NCI-H2227 (cell line): Measurements from ENCODE around the gene PEDS1.
"Not testable (repeated sequence)": the region's sequence is repeated elsewhere in the genome, so short reads cannot be mapped to it uniquely, and the experiment has no call there.

Experiments used
- DNase-seq: peaks from one replicate; lab custom pipeline; 2025; ENCODE audit not compliant: unreplicated experiment; lab: John Stamatoyannopoulos, UW

PEDS1 gene

DNA sequence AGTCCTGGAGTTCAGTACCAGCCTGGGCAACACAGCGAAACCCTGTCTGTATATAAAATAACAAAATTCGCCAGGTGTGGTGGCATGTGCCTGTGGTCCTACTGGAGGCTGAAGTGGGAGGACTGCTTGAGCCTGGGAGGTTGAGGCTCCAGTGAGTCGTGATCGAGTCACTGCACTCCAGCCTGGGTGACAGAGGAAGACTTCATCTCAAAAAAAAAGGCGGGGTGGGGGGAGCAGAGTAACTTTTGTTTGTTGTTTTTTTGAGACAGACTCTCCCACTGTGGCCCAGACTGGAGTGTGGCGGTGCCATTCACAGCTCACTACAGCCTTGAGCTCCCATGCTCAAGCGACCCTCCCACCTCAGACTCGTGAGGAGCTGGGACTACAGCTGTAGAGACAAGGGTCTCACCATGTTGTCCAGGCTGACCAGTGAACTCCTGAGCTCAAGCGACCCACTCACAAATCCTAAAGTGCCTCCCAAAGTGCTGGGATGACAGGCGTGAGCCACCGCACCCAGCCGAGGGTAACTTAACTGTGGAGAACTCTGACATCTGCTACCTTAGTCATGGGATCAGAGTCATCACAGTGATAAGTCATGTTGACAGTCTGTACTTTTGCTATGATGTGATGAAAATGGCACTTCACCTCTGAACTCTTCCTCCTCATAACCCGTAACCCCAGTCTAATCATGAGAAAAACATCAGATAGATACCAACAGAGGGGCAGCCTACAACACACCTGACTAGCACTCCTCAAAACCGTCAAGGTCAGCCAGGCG lies 16.5 kb downstream of the PEDS1 start:
- no peak for DNase-seq

DNA sequence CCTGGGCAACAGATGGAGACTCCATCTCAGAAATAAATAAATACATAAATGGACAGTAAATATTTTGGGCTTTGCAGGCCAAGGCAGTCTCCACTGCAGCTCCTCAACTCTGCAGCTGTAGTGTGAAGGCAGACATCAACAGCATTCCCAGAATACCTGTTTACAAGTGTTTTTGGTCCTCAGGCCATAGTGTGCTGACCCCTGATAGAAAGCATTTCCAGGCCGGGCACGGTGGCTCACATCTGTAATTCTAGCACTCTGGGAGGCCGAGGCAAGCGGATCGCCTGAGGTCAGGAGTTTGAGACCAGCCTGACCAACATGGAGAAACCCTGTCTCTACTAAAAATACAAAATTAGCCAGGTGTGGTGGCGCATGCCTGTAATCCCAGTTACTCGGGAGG lies 18.4 kb downstream of the PEDS1 start:
- DNase-seq, result not testable (repeated sequence)

DNA sequence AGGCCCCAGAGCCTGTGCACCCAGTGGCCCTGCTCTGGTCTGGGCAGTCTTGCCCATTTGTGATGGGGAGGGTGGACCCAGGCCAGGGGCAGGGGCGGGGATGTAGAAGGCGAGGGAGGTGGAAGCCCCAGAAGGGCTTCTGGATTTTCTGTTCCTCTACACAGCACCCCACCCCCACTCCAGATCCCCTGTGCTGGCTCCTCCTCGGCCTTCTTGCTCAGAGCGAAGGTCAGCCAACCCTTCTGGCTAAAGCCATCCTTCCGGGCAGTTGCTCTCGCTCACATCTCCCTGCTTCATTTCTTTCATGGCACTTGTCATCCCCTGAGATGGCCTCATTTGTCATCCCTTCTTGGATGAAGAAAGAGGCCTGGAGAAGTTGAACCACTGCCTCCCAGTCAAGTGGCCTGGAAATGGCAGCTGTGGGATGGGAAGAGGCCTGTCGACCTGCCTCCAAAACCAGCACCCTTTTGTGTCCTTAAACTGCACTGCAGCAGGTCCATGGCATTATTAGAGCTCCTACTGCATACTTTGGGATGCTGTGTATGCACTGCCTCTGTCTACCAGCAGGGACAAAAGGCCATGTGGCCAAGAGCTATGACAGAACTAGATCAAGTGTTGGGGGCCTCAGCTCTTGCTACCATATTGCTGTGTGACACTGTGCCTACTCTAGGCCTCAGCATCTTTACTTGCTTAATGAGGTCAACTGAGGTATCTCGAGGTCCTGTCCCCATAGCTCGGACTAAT lies 19.9 kb downstream of the PEDS1 start:
- no peak for DNase-seq

DNA sequence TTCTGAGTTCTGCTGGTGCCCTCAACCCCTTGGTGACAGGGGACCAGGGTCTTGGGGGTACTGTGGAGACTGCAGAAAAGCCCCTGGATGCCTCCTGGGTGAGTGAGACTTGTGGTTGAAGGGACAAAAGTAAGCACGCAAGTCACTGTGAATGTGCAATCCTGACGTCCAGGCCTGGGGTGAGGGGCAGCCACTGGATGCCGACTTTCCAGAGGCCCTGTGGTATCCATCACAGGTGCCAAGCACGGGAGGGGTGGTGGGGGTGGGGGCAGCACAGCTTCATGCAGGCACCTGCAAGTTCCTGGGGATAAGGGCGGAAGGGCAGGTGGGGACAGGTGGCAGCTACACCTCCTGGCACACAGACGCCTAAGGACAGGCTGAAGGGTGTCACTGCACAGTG lies 20.5 kb downstream of the PEDS1 start:
- DNase-seq, result no peak

DNA sequence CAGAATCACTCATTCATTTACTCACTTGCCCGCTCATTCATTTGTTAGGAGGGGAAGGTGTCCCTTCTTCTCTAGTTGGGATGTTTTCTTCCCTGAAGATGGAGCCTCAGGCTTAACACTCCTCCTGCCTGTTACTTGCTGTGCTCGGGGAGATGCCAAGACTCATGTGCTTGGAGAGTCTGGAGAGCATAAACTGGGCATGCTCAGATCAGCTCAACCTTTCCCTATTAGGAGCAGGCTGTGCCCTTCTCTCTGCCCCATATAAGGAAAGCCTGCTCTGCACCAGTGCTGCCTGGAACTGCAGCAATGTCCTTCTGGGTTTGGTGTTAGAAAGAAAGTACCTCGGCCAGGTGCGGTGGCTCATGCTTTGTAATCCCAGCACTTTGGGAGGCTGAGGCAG lies 22.5 kb downstream of the PEDS1 start:
- DNase-seq, result no peak

DNA sequence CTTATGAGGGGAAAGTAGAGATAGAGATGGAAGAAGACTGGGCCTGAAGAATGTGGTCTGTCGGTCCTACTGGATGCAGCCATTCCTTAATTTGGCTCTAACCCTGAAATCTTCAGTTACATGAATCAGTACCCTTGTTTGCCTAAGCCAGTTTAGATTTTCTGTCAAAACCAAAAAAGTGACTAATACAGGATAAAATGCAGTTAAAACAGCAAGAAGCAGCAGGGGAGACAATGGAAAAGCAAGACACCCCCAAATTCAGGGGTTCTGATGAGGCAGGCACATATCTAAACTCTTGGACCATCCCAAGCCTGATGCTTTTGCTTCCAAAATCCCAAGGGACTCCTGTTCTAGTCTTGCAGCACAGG lies 23.2 kb downstream of the PEDS1 start:
- no peak for DNase-seq

DNA sequence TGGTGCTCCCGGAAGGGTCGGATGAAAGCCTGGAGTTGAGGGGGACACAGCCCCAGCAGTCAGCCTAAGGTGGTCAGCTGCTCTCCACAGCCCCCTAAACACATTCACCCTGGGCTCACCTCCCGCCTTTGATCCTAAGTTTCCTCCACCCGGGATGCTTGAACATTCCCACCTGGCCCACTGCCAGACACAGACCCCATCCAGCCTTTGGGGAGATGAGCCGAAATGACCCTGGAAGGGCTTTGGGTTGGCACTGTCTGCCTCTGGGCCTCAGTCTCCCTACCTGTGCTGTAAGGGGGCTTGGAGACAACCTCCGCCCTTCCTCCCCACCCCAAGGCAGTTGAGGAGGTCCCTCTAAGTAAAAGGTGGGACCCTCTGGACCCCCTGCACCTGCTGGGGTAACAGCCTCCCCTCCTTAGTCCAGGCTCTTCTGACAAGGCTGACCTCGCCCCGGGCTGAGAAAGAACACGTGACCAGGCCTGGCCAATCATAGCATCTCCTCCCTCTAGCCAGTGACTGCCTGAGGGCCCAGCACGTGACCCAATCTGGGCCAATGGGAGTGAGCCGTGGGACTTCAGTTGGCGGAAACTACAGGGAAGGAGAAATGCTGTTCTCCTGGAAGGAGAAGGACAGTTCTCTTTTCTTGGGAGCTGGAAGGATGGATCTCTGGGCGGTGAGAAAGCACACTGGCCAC lies 23.7 kb downstream of the PEDS1 start:
- no peak for DNase-seq

DNA sequence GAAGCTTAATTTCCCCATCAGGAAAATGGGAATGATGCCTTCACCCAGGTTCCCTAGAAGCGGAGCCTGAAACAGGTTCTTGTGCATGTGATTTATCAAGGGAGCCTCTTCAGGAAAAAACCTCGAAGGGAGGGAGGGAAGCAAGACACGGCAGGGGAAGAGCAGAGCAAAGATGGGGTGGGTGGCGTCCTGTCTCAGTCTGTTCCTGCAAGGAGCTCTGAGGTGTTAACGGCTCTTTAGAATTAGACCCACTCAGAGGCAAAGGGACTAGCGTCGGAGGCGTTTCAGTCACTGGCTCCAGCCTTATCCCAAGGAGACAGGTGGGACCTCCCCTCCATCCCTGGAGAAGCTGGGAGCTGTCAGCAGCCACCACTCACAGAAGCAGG lies 25.0 kb downstream of the PEDS1 start:
- DNase-seq, result no peak

DNA sequence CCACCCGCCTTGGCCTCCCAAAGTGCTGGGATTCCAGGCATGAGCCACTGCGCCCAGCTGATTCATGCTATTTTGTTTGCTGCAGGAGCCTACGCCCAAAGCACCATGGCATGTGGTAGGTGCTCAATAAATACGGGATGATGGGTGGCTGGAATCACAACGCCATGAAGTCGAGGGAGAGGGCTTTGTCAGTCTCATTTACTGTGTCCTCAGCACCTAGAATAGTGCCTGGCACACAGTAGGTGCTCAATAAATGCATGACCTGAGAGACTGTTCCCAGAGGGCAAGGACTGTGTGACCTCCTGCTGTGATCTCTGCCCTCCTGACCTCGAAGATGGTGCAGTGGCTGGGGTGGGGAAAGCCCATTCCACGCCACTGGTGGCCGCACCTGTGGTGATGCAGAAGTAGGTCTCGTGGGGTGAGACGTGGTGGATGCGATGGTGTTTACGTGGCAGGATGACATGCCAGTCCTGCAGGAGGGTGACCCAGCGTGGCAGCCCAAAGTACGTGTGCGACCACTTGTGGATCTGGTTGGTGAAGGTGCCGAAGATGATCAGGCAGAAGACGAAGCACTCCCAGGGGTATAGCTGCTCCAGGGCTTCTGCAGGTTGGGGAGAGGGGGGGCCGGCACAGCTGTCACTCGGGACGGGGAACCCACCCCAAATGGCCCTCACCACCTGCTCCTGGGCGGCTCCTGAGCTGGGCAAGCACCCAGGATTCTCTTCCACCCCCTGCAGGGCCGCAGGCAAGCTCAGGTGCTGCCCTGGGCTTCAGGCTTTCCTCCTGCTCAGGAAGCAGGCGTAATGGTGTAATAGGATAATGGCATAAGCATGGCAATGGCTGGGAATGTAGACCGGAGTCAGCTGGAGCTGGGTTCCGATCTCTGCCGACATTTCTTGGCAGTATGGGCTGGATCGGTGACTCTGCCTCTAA lies 25.7 kb downstream of the PEDS1 start:
- no peak for DNase-seq

DNA sequence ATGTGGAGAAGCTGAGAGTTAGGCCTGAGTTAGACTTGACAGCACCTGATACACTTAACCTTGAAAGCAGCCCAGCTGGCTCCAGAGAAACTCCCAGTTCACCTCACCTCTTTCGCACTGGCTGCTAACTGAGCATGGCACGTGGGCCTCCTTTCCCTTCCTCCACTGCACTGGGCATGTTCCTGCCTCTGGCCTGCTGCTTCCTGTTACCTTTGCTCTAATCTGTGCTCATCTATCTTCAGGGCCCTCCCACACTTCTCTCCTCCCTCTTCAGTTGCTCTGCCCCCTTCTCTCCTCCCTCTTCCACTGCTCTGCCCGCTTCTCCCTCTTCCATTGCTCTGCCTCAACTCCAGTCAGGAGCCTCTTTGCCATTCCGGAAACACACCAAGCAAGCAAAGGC lies 26.9 kb downstream of the PEDS1 start:
- no peak for DNase-seq

DNA sequence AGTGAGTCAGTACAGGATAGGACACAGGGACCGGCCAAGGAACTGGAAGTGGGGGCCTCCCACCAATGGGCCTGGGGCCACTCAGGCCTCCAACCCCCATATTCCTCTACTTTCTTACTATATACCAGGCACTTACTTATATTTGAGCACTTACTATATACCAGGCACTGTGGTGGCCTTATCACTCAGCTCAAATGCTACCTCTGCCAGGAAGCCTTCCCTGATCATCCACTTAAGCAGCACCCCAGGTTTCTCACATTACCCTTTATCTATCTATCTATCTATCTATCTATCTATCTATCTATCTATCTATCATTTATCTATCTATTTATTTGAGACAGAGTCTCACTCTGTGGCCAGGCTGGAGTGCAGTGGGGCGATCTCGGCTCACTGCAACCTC lies 28.2 kb downstream of the PEDS1 start:
- no peak for DNase-seq

DNA sequence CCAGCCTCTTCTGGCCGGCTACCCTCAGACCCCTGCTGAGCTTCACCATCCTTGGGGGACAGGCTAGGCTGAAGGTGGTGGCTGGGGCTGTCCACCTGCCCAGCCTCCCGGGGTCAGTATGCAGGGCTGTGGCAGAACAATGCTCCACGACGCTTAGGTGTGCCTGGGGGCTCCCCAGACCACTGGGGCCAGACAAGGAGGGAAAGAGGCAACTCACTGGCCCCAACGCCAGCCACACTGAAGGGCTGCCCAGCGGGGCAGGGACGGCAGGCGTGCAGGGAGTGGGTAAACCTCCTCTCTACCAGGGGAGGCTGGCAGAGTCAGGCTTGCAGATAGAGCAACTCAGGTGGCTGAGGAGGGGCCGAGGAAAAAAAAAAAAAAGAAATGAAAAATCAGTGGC lies 29.0 kb downstream of the PEDS1 start:
- no peak for DNase-seq

DNA sequence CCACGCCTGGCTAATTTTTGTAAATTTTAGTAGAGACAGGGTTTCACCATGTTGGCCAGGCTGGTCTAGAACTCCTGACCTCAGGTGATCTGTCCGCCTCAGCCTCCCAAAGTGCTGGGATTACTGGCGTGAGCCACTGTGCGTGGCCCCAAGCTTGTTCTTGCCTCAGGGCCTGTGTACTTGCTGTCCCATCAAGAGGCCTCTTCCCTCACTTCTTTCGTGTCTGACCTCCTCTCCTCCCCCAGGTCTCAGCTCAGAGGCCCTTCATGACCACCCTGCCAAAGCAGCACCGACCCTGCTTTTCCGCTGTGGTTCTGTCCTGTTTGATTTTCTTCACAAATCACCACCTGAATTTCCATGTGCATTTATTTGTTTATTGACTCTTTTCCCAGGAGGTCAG lies 30.1 kb downstream of the PEDS1 start:
- no peak for DNase-seq

DNA sequence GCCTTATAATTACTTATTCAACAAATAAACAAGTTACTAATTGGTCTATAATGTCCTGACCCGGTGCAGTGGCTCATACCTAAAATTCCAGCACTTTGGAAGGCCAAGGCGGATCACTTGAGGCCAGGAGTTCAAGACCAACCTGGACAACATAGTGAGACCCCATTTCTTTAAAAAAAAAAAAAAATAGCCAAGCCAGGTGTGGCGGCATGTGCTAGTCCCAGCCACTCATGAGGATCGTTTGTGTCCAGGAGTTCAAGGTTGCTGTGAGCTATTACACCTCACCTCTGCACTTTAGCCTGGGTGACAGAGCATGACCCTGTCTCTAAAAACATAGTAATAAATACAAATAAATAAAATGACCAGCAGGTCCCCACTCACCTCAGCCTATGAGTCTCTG lies 30.8 kb downstream of the PEDS1 start:
- no peak for DNase-seq

DNA sequence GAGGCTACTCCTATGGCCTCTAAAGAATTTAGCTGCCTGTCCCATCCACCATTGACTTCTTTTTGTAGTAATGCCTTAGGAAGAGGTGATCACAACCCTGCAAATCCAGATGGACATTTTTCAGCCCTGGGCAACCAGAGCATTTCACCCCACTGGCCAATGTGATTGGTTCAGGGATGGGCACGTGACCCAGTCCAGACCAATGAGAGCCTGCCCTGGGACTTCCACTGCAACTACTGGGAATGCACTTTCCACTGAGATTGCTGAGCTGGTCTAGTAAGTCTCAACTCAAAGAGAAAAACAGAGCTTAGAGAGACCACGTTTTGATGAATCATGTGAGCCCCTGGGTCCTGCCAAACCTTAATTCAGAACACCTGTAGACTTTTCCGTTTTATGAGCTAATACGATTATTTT lies 31.7 kb downstream of the PEDS1 start:
- no peak for DNase-seq

DNA sequence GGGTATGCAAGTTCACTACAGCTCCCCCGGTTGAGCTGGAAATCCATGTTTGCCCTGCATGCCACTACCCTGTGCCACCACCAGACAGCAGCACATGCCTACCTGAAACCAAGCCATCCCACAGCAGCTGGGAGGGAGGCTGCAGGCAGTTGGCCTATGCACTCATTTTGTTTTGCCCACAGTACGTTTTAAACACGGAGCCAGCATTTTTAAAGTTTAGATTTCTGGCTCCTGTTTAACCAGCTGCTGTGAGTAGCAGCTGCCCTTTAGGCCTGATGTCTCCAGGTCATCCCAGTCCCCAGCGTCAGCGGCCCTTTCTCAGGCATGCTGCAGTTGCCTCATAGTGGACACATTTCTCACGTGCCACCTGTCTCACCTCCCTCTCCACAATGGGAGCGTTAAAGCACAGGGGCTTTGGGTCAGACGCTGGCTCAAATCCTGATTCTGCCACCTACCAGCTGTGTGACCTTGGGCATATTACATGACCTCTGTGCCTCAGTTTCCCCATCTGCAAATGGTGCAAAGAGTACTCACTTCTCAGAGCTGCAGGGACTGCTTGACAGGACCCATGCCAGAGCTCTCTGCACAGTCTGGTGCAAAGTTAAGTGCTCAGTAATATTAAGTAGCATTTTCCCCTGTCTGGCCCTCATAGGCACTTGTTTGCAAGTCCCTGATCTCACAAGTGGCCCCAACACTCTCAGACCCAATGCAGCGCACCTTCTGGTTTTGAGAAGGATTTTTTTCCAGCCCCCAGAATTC lies 32.4 kb downstream of the PEDS1 start:
- DNase-seq, result peak; percentile 45

DNA sequence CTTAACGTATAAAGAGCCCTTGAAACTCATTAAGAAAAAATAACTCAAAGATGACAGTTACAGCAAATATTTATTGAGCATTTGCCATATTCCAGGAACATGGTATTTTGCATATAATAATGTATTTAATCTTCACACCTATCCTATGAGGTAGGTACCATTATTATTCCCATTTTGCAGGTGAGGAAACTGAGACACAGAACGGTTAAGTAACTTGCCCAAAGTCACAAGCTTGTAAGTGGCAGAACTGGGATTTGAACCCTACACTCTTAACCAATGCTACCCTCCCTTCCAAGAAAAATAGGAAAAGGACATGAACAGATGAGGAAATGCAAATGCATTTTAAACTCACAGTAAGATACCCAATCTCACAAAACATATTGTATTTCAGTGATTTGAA lies 35.3 kb downstream of the PEDS1 start:
- DNase-seq, result no peak

DNA sequence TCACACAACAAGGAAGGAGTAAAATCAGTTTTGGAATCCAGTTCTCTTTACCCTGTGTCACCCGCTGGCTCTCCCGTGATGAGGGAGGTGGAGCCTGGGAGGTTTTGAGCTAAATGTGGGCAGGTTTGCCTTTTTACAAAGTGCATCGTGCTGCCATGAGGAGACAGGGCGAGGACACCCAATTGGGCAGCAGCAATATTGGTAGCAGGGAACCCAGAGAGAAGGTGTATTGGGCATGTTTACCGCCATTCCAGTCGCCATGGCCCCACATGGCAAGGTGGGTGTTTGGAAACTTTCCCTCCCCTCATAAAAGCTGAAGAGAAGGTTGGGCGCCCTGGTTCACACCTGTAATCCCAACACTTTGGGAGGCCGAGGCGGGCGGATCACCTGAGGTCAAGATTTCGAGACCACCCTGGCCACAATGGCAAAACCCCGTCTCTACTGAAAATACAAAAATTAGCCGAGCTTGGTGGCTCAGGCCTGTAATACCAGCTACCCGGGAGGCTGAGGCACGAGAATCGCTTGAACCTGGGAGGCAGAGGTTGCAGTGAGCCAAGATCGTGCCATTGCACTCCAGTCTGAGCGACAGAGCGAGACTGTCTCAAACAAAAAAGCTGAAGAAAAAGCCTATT lies 37.0 kb downstream of the PEDS1 start:
- DNase-seq, result no peak

DNA sequence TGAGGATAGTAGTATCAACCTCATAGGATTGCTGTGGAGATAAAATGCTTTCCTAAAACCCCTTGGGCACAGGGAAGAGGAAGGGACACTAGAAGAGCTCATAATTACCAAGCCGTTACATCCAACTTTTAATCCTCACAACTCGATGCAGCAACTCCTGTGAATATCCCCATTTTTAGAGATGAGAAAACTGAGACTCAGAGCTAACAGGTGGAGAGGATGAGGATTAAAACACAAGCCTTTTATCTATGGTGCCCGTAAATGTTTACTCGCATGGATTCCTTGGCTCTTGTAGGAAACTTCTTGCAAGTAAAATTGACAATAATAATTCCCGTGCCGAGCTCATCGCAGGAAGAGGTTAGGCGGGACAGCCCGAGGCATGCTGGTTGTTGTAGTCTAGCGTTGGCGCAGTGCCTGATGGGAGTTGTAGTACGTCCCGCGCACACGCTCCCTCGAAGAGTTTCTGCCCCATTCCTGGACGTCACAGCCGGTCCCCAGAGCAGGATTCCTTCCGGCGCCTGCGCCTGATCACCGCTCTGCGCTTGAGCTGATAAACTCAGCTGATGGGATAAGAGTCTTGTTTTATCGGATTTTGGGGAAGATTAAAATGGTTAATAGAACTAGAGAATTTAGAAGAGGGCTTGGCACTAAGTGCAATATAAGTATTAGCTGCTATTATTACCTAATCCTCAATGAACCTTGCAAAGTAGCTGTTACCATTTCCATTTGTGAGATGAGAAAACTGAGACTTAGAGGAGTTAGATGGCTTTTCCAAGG lies 37.7 kb downstream of the PEDS1 start:
- DNase-seq, result peak; percentile 94
